ENCODE data around the gene ALAS1. TPM values are rescaled to one million over a fixed set of nuclear protein-coding genes. Genes with fewer than 3 reads are reported as not detected.

ALAS1 gene
- total RNA-seq, 2 experiments from 2014 or later = 57.7 to 60.8 TPM

DNA sequence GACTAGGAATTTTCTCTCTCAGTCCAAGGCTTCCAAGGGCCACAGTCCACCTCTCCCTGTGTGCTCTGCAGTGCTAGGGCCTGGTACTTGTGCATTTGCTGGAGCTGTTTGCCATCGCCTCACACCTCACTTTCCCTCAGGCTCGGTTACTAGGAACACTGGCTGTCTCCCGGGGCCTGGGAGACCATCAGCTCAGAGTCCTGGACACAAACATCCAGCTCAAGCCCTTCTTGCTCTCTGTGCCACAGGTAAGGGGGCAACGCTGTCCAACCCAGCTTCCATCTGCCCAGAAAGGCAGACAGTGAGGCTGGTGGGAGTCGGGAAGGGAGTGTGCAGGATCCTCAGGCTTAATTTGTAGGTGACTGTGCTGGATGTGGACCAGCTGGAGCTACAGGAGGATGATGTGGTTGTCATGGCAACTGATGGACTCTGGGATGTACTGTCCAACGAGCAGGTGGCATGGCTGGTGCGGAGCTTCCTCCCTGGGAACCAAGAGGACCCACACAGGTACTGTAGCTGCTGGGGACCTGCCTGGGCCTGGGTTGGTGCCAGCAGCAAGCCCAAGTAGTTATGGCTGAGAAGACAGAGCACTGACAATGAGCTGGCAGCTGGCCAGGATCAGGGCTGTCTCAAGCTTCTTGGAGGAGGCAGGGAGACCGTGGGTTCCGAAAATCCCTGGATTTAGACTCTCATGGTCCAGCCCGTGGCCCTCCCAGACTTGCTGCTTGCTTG is 51.0 kb downstream of the ALAS1 start:
- CTCF ChIA-PET = interaction anchor here (1.0 to 8.4 kb wide), 6 partner anchors 9 to 90 kb away, joined by 3 to 66 read pairs (median 8); partner anchors contain the start of gene WDR82
- H3K4me1 Mint-ChIP-seq (ENCODE audit: low read depth) = peaks cover 85% of the 10 kb centered on the region
- peaks cover 76% of the 10 kb centered on the region for H3K36me3 Mint-ChIP-seq (ENCODE audit: low read depth)
- peak overlapping the region; percentile 92 for H3K4me3 Mint-ChIP-seq
- ATAC-seq (no peak), DNase-seq (no peak)
- H3K27ac Mint-ChIP-seq = peak overlapping the region; percentile 82
- no peaks in the 10 kb centered on the region for H3K9me3 Mint-ChIP-seq (ENCODE audit: insufficient read depth)
- POLR2A ChIA-PET = interaction anchor here (0.9 to 20.7 kb wide), 8 partner anchors 9 to 308 kb away, joined by 3 to 400 read pairs (median 6); partner anchors contain the start of genes GLYCTK, RRP9, TWF2 and WDR82
- no peaks in the 10 kb centered on the region for H3K27me3 Mint-ChIP-seq (ENCODE audit: low read depth)

DNA sequence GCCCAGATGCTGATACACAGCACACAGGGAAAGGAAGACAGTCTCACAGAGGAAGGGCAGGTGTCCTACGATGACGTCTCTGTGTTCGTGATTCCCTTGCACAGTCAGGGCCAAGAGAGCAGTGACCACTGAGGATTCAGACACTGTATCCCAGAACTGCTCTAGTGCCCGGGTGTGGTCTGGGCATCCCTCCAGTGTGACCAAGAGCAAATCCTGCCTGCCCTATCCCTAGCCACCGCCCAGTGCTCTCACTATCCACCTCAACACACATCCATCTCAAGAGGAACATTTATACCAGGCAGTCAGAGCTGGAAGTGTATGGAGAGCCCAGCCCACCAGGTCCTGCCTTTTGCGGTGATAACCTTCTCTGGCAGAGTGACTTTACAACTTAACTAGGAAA is 51.7 kb downstream of the ALAS1 start:
- POLR2A ChIA-PET = interaction anchor here (0.7 to 20.7 kb wide), 6 partner anchors 9 to 33 kb away, joined by 3 to 400 read pairs (median 8); partner anchors contain the start of genes GLYCTK, TWF2 and WDR82
- ATAC-seq (no peak), DNase-seq (no peak)
- Mint-ChIP-seq H3K9me3 (ENCODE audit: insufficient read depth) (no peaks in the 10 kb centered on the region), H3K4me3 (no peak overlapping the region), H3K27ac (peak overlapping the region; percentile 82), H3K27me3 (ENCODE audit: low read depth) (no peaks in the 10 kb centered on the region), H3K36me3 (ENCODE audit: low read depth) (peaks cover 80% of the 10 kb centered on the region), H3K4me1 (ENCODE audit: low read depth) (peaks cover 85% of the 10 kb centered on the region)
- CTCF ChIA-PET = interaction anchor here (1.9 to 8.4 kb wide), 4 partner anchors 18 to 29 kb away, joined by 5 to 66 read pairs (median 31); partner anchors contain the start of gene WDR82

DNA sequence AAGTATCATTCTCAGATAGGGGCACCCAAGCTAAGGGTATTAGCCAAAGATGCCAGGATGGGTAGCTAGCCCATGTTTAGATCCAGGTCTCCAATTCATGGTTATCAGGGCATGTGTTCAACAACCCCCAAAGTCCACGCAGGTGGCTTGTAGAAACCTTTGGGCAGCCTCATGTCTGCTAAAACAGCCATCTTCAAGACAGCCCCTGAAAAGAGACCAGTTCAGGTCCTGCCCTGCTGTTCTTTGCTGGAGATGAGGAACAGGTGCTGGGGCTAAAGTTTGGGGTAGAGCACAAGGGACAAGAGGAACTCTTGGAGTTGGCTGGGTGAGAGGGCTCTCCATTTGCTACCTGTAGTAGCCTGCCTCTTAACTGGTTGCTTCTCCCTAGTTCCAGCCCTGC is 52.2 kb downstream of the ALAS1 start:
- Mint-ChIP-seq H3K9me3 (ENCODE audit: insufficient read depth) (no peaks in the 10 kb centered on the region), H3K27me3 (ENCODE audit: low read depth) (no peaks in the 10 kb centered on the region), H3K4me3 (no peak overlapping the region), H3K27ac (peak overlapping the region; percentile 82), H3K4me1 (ENCODE audit: low read depth) (peaks cover 85% of the 10 kb centered on the region), H3K36me3 (ENCODE audit: low read depth) (peaks cover 84% of the 10 kb centered on the region)
- CTCF ChIA-PET = interaction anchor here (1.9 to 8.4 kb wide), 4 partner anchors 18 to 30 kb away, joined by 5 to 66 read pairs (median 31); partner anchors contain the start of gene WDR82
- ATAC-seq (no peak), DNase-seq (no peak)
- POLR2A ChIA-PET = interaction anchor here (0.7 to 20.7 kb wide), 3 partner anchors 8 to 33 kb away, joined by 3 to 400 read pairs (median 7); partner anchors contain the start of genes GLYCTK and WDR82

DNA sequence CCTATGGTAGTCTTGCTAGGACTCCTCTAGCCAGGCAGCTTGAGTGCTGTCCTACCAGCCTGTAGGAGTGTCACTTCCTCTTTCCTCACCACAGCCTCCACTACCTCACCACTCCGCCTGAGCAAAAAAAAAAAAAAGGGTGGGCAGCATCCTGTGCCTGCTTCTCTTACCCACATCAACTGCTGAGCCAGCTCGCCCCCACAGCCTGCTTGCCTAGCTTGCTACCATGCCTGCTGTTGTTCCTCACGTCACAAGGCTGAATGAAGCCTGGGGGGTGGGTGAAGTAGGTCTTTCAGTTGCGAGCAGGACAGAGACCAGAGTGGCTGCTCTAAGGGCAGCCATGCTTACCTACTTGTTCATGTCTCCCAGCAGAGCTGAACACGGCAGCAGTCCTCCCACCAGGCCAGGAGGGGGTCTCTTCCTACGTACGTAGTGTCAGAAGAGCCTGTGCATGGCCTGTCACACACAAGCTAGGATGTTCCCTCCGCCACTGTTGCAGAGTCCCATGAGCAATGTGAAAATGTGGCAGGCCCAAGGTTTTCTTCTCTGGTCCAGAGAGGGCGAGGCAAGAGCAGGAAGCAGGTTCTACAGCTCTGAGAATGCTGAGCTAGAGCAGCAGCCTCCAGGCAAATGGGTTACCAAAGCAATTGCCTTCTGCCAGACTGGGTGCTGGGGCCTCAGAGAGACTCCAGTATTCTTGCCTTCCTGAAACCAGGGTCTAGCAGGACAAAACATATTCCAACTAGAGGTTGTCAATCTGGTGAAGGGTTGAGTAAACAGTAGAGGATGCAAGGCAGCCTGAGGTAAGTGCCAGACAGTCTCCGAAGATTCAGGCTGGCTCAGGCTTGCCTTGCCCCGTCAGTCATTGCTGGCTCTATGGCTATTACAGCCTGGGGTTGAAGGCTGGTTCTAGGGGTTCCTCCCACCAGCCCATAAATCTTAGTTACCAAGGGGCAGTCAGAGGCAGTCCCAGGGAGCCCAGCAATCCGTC is 55.6 kb downstream of the ALAS1 start:
- peaks cover 93% of the 10 kb centered on the region for H3K36me3 Mint-ChIP-seq (ENCODE audit: low read depth)
- peak overlapping the region; percentile 77 for H3K4me3 Mint-ChIP-seq
- ATAC-seq = peak; percentile 88
- no peaks in the 10 kb centered on the region for H3K27me3 Mint-ChIP-seq (ENCODE audit: low read depth)
- POLR2A ChIA-PET = interaction anchor here (0.8 to 20.7 kb wide), 8 partner anchors 10 to 33 kb away, joined by 4 to 400 read pairs (median 16); partner anchors contain the start of genes GLYCTK, TWF2 and WDR82
- CTCF ChIA-PET = interaction anchor here (0.7 to 6.8 kb wide), 16 partner anchors 7 to 87 kb away, joined by 3 to 66 read pairs (median 10); partner anchors contain the start of genes GLYCTK, TWF2 and WDR82
- peaks cover 95% of the 10 kb centered on the region for H3K4me1 Mint-ChIP-seq (ENCODE audit: low read depth)
- no peaks in the 10 kb centered on the region for H3K9me3 Mint-ChIP-seq (ENCODE audit: insufficient read depth)
- H3K27ac Mint-ChIP-seq = peak overlapping the region; percentile 99
- DNase-seq = peak; percentile 90

DNA sequence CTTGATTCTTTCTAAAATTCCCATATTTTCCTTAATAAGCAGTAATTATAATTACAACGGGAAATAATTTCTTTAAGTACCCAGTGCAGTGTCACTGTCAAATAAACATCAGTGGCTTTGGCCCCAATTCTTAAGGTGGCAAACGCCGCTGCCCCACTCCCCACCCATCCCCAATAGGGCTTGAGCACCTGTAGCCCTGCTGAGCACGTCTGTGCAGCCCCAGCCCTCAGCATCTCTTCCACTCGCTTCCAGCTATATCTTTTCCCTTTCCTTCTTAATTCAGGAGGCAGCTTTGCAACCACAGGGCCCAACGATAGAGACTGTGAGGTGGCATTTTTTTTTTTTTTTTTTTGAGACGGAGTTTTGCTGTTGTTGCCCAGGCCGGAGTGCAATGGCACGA is 56.6 kb downstream of the ALAS1 start:
- no peak for ATAC-seq
- Mint-ChIP-seq H3K27ac (peak overlapping the region; percentile 99), H3K4me3 (peak overlapping the region; percentile 77), H3K4me1 (ENCODE audit: low read depth) (peaks cover 91% of the 10 kb centered on the region), H3K36me3 (ENCODE audit: low read depth) (peaks cover 93% of the 10 kb centered on the region), H3K27me3 (ENCODE audit: low read depth) (no peaks in the 10 kb centered on the region), H3K9me3 (ENCODE audit: insufficient read depth) (no peaks in the 10 kb centered on the region)
- ChIA-PET CTCF (interaction anchor here (0.7 to 4.8 kb wide), 7 partner anchors 9 to 1931 kb away, joined by 3 to 44 read pairs (median 13); no protein-coding TSS in a partner anchor), POLR2A (interaction anchor here (2.4 to 20.7 kb wide), 4 partner anchors 15 to 28 kb away, joined by 8 to 400 read pairs (median 27); partner anchors contain the start of genes GLYCTK, TWF2 and WDR82)
- no peak for DNase-seq

DNA sequence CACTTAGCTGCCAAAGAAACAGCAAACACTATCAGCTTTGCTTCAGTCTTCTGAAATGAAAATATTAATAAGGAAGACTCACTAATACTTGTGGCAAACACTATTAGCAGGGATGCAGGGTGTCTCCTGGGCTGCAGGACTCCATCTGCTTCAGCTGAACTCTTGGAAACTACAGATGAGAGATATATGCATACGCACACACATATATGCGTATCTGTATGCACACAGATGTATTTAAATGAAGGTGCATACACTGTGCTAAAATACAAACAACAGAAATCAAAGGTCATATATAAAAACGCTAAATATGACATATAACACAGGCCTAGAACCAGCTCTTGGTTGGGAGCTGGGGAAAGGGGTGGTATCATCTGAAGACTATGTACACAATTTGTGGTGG is 58.2 kb downstream of the ALAS1 start:
- ChIA-PET POLR2A (interaction anchor here (0.6 to 20.7 kb wide), 5 partner anchors 9 to 27 kb away, joined by 3 to 400 read pairs (median 5); partner anchors contain the start of genes GLYCTK and WDR82), CTCF (interaction anchor here (1.0 to 4.8 kb wide), 8 partner anchors 12 to 83 kb away, joined by 3 to 44 read pairs (median 3); partner anchors contain the start of gene TWF2)
- Mint-ChIP-seq H3K4me1 (ENCODE audit: low read depth) (peaks cover 87% of the 10 kb centered on the region), H3K4me3 (no peak overlapping the region), H3K36me3 (ENCODE audit: low read depth) (peaks cover 95% of the 10 kb centered on the region), H3K27ac (peak overlapping the region; percentile 99), H3K27me3 (ENCODE audit: low read depth) (no peaks in the 10 kb centered on the region), H3K9me3 (ENCODE audit: insufficient read depth) (no peaks in the 10 kb centered on the region)
- no peak for ATAC-seq
- DNase-seq = no peak

DNA sequence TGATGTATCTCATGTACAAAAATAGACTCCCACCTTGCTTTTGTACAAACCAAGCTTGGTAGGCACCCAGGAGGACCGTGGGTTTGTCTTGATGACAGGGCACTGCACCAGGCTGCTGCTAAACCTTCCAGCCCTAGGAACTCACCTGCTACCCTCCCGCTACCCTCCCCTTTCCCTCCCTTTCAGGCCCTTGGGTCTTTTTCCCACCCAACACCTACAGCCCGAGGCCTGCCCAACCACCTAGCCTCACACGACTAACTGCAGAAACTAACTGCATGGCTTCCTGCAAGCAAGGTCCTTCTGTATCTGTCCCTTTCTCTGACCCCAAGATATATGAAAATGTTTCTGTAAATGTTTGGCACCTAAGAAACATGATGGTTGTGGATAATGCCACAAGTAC is 58.7 kb downstream of the ALAS1 start:
- no peak for ATAC-seq
- no peak for DNase-seq
- ChIA-PET POLR2A (interaction anchor here (1.6 to 20.7 kb wide), 2 partner anchors 17 to 26 kb away, joined by 5 to 400 read pairs; partner anchors contain the start of genes GLYCTK and WDR82), CTCF (interaction anchor here (0.9 to 4.8 kb wide), 8 partner anchors 10 to 82 kb away, joined by 3 to 44 read pairs (median 3); partner anchors contain the start of gene TWF2)
- H3K27me3 Mint-ChIP-seq (ENCODE audit: low read depth) = no peaks in the 10 kb centered on the region
- peaks cover 96% of the 10 kb centered on the region for H3K36me3 Mint-ChIP-seq (ENCODE audit: low read depth)
- H3K27ac Mint-ChIP-seq = peak overlapping the region; percentile 99
- no peak overlapping the region for H3K4me3 Mint-ChIP-seq
- no peaks in the 10 kb centered on the region for H3K9me3 Mint-ChIP-seq (ENCODE audit: insufficient read depth)
- H3K4me1 Mint-ChIP-seq (ENCODE audit: low read depth) = peaks cover 87% of the 10 kb centered on the region

DNA sequence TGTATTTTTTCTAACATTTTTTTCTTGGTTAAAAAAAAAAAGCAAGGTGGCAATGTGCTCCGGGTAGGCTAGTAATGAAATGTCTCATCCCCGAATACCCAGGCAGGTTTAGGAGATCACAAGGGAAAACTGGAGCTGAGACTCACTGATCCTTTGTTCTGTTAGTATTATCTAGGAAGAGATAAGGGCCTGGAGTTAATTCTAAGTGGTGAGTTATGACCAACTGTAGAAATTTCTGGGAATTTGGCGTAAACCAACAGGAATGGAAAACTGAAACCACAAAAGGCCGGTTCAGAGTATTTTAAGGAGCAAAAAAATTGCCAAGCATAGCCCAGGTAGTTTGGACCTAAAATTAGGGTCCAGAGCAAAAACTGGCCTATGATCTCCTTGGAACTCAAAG is 60.0 kb downstream of the ALAS1 start:
- POLR2A ChIA-PET = interaction anchor here (0.6 to 1.2 kb wide), 5 partner anchors 8 to 20 kb away, joined by 3 to 6 read pairs (median 4); partner anchors contain the start of gene WDR82
- Mint-ChIP-seq H3K4me1 (ENCODE audit: low read depth) (peaks cover 89% of the 10 kb centered on the region), H3K27me3 (ENCODE audit: low read depth) (no peaks in the 10 kb centered on the region), H3K9me3 (ENCODE audit: insufficient read depth) (no peaks in the 10 kb centered on the region), H3K4me3 (no peak overlapping the region), H3K36me3 (ENCODE audit: low read depth) (peaks cover 97% of the 10 kb centered on the region), H3K27ac (peak overlapping the region; percentile 36)
- CTCF ChIA-PET = interaction anchor here (1.0 to 1.9 kb wide), 4 partner anchors 13 to 27 kb away, joined by 4 to 6 read pairs (median 5); partner anchors contain the start of gene WDR82
- DNase-seq (no peak), ATAC-seq (no peak)

DNA sequence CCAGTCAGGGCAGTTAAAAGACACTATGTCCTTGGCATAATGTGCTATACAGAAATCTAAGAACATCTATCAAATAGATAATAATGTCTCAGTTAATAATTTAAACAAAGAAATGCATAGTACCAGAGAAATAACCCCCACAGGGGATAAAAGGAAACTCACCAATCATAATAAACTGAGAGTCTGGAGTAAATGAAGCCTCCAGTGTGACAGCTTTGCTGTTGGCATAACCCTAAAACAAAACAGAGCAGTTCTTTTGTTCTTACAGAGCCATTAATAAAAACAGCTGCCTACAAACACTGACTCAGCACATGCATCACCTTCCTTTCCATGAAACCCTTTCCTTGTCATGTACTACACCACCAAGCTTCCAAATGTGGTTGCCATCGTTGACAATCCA is 61.1 kb downstream of the ALAS1 start:
- ChIA-PET POLR2A (interaction anchor here (1.2 kb wide), 2 partner anchors 9 to 19 kb away, joined by 3 to 6 read pairs; partner anchors contain the start of gene WDR82), CTCF (interaction anchor here (1.0 to 3.0 kb wide), 7 partner anchors 10 to 80 kb away, joined by 3 to 15 read pairs (median 5); partner anchors contain the start of gene WDR82)
- Mint-ChIP-seq H3K4me1 (ENCODE audit: low read depth) (peaks cover 88% of the 10 kb centered on the region), H3K27ac (peak overlapping the region; percentile 8), H3K4me3 (no peak overlapping the region), H3K27me3 (ENCODE audit: low read depth) (no peaks in the 10 kb centered on the region), H3K9me3 (ENCODE audit: insufficient read depth) (no peaks in the 10 kb centered on the region), H3K36me3 (ENCODE audit: low read depth) (peaks cover 97% of the 10 kb centered on the region)
- no peak for DNase-seq
- no peak for ATAC-seq

DNA sequence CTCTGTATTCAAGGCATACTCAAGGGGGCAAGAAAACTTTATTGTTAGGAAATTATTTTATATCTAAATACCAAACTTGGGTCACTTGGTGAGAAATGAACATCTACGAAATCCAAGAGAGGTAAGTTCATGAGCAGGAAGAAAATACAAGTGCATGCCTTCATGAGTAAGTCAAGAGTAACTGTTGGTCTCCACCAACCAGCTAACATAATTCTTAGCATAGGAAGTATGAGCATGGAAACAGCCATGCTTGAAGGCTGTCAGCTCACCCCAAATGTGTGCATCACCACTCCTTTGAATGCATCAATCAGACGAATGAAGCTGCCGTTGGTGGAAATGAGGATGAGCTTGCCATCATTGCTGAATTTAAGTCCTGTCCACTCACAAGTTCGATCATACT is 61.5 kb downstream of the ALAS1 start:
- Mint-ChIP-seq H3K27ac (peak overlapping the region; percentile 8), H3K36me3 (ENCODE audit: low read depth) (peaks cover 97% of the 10 kb centered on the region), H3K4me1 (ENCODE audit: low read depth) (peaks cover 88% of the 10 kb centered on the region), H3K4me3 (no peak overlapping the region), H3K27me3 (ENCODE audit: low read depth) (no peaks in the 10 kb centered on the region), H3K9me3 (ENCODE audit: insufficient read depth) (no peaks in the 10 kb centered on the region)
- ChIA-PET POLR2A (interaction anchor here (1.2 kb wide), 1 partner anchor 21 kb away, joined by 4 read pairs; the partner anchor contains the start of gene TWF2), CTCF (interaction anchor here (1.0 to 3.0 kb wide), 7 partner anchors 9 to 80 kb away, joined by 3 to 15 read pairs (median 6); no protein-coding TSS in a partner anchor)
- ATAC-seq (no peak), DNase-seq (no peak)
